HCT116 (cell line): ENCODE measurements around the gene PIMREG.

Experiments used
- CEBPB ChIP-seq: IDR thresholded peaks from 2 replicates; pipeline ENCODE4 v1.6.1; 2012; ENCODE audit warnings: low read depth
- CTCF ChIP-seq, 3 experiments: fragments of 200-600 bp in 1 of 3; sonication (generic) in 1 of 3; IDR thresholded peaks in 2 of 3; conservative IDR thresholded peaks in 1 of 3; 2 replicates each; pipeline ENCODE4 v1.5.1; 2012 to 2017; ENCODE audit warnings: low read depth in 2 of 3, low read length in 2 of 3, antibody characterized with exemption in 1 of 3, borderline replicate concordance in 1 of 3, control low read depth in 1 of 3, mild to moderate bottlenecking in 1 of 3, mixed read lengths in 1 of 3, mixed run types in 1 of 3, moderate library complexity in 1 of 3; ENCODE audit not compliant: insufficient read depth in 1 of 3
- EGR1 ChIP-seq: IDR thresholded peaks from 2 replicates; pipeline ENCODE4 v1.6.1; 2012; ENCODE audit warnings: low read depth
- ELF1 ChIP-seq: IDR thresholded peaks from 2 replicates; pipeline ENCODE4 v1.6.1; 2012; ENCODE audit warnings: low read depth, borderline replicate concordance
- EZH2 ChIP-seq: fragments of 200-600 bp; sonication (generic); IDR thresholded peaks from 2 replicates; pipeline ENCODE4 v1.6.1; 2017; ENCODE audit warnings: antibody characterized with exemption, mixed run types
- EZH2phosphoT487 ChIP-seq: fragments of 200-600 bp; IDR thresholded peaks from 2 replicates; pipeline ENCODE4 v1.6.1; 2018; ENCODE audit warnings: antibody characterized with exemption, borderline replicate concordance
- JUND ChIP-seq: IDR thresholded peaks from 2 replicates; pipeline ENCODE4 v1.6.1; 2012
- POLR2A ChIP-seq: IDR thresholded peaks from 2 replicates; pipeline ENCODE4 v1.7.0; 2011; ENCODE audit warnings: borderline replicate concordance; ENCODE audit not compliant: insufficient read depth, insufficient read length; ENCODE audit errors: extremely low read depth
- POLR2AphosphoS5 ChIP-seq: IDR thresholded peaks from 2 replicates; pipeline ENCODE4 v1.6.1; 2011; ENCODE audit warnings: mild to moderate bottlenecking, low read depth, low read length, moderate library complexity
- RAD21 ChIP-seq: IDR thresholded peaks from 2 replicates; pipeline ENCODE4 v1.6.1; 2012; ENCODE audit warnings: low read depth, mild to moderate bottlenecking
- REST ChIP-seq: IDR thresholded peaks from 2 replicates; pipeline ENCODE4 v1.6.1; 2012; ENCODE audit warnings: low read depth
- YY1 ChIP-seq: IDR thresholded peaks from 2 replicates; pipeline ENCODE4 v1.6.1; 2011; ENCODE audit warnings: low read length, low read depth, moderate library complexity, mild to moderate bottlenecking; ENCODE audit not compliant: insufficient replicate concordance; ENCODE audit errors: extremely low read depth
- ZBTB33 ChIP-seq: IDR thresholded peaks from 2 replicates; pipeline ENCODE4 v1.6.1; 2011; ENCODE audit warnings: mild to moderate bottlenecking, low read length, moderate library complexity; ENCODE audit not compliant: insufficient replicate concordance; ENCODE audit errors: extremely low read depth

- TF ChIP-seq EZH2 (no peak), YY1 (no peak), POLR2A (no peak), CTCF (IDR thresholded peaks at IDR 0.05 in 2 of 3, conservative IDR thresholded peaks at IDR 0.05 in 1 of 3; ENCODE audit: borderline replicate concordance in 1 of 3, insufficient read depth in 1 of 3, low read depth in 2 of 3, low read length in 2 of 3) (no peak), JUND (no peak), ELF1 (no peak), EZH2phosphoT487 (no peak), POLR2AphosphoS5 (no peak), EGR1 (no peak), RAD21 (no peak), CEBPB (no peak), ZBTB33 (no peak), REST (no peak)
These were observed 6.3 kb upstream of the PIMREG start for GRCh38 chr17:6437956-6438355.
